OCI-M2 (cell line): ENCODE data around the gene DNAH12.
"Not testable (repeated sequence)": the region's sequence is repeated elsewhere in the genome, so short reads cannot be mapped to it uniquely, and the experiment has no call there.

Source experiments
- DNase-seq: peaks from one replicate; lab custom pipeline; 2025; ENCODE audit not compliant: unreplicated experiment; lab: John Stamatoyannopoulos, UW

Gene DNAH12

GRCh38 chr3:57411715-57412114 lies 132.4 kb downstream of the DNAH12 start:
- no peak for DNase-seq

GRCh38 chr3:57409471-57409870 lies 134.7 kb downstream of the DNAH12 start:
- DNase-seq, result no peak

GRCh38 chr3:57402675-57403074 lies 141.5 kb downstream of the DNAH12 start:
- no peak for DNase-seq

DNA sequence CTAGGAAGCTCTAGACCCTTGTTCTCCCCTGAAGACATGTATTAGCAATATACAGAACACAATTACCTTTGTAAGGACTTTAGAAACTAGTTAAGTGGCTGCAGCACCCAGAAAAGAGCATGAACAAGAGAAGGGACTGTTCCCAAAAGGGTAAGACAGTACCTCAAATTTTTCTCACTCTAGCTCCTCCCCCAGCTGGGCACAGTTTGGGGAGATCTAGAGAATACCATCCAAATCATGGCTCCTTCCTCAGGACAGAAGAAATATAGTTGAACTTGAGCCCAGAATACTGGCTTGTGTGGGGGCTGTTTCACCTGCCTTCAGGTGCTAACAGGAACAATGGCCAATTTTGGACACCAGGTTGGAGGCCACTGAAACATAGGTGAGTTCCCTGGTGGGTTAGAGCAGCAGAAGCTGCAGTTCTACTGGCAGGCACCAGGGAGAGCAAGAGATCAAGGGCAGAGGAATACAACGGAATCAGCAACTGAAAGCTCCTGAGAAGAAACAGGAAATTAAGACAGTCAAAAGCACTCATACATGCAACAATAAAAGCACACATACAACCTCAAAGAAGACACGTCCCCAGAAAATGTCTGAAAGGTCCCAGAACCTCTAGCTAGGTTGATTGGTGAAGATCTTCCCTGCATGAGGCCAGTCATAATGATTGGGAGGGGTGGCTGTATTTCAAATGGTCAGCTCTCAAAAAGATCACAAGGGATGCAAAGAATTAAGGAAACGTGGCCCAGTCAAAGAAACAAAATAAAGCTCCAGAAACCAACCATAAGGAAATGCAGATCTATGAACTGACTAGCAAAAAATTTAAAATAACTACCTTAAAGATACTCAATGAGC lies 146.7 kb downstream of the DNAH12 start:
- DNase-seq, result no peak

DNA sequence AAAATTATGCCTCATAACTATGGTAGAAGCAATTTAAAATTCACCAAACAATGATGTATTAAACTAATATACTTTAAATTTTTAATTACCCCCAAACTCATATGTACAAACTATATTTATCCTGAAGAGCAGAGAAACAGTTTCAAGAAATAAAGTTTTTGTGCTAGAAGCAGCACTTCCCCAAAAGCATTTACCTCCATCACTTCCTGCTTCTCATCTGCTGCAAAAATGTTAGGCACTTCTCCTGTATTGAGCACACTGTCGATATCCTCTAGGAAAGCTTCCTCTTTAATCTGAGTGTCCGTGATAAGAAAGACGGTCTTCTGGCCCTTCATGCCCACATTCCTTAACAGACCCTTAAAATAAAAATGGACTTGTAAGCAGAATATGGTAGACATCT lies 150.2 kb downstream of the DNAH12 start:
- no peak for DNase-seq

- DNase-seq, result no peak
These were observed 152.4 kb downstream of the DNAH12 start for GRCh38 chr3:57391767-57392166.

DNA sequence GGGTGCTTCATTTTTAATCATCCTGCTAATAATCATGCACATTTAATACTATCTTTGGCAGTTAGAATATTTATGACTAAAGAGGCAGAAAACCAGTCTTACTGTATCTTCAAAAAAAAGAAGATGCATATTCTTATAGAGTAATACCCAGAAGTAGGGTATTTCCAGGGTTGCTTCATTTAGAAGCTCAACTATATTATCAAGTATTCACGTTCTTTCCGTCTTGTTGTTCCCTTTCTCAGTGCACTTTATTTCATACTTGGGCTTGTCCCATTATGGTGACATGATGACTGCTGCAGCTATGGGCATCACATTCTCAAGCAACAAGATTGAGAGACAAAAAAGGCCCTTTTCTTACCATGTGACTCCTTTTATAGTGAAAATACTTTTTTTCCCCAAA lies 154.9 kb downstream of the DNAH12 start:
- DNase-seq, result no peak

GRCh38 chr3:57386307-57386706 lies 157.8 kb downstream of the DNAH12 start:
- DNase-seq, result no peak

DNA sequence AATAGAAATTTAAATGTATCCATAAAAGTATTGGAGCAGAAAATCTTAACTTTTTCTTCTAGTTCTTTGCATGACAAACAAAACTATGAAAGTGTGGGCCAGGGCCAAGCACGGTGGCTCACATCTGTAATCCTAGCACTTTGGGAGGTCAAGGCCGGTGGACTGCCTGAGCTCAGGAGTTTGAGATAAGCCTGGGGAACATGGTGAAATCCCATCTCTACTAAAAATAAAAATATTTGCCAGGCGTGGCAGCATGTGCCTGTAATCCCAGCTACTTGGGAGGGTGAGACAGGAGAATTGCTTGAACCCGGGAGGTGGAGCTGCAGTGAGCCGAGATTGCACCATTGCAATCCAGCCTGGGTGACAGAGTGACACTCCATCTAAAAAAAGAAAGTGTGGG lies 158.6 kb downstream of the DNAH12 start:
- DNase-seq, result no peak

GRCh38 chr3:57383838-57384237 lies 160.3 kb downstream of the DNAH12 start:
- no peak for DNase-seq

- no peak for DNase-seq
These were observed 160.7 kb downstream of the DNAH12 start for GRCh38 chr3:57383406-57383805.

DNA sequence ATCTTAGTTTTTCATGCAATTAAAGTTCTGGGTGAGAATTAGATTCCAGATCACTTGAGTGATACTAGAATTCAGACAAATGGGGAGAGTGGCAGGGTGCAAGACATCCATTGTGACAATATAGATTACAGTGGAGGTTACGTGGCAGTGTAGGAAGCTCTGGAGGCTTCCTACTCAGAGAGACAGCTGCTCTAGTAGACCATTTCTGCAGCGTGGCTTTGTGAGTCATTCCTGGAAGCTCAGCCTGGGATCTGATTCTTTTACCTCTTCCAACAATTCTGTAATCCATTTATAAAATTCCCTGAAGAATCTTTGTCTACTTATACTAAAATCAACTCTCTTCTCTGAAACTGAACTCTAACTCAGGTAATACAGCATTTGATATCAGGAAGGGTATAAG lies 161.2 kb downstream of the DNAH12 start:
- DNase-seq, result no peak

GRCh38 chr3:57370341-57370740 lies 173.8 kb downstream of the DNAH12 start:
- DNase-seq, result no peak

- DNase-seq, result not testable (repeated sequence)
These were observed 179.1 kb downstream of the DNAH12 start for GRCh38 chr3:57365089-57365488.

GRCh38 chr3:57356275-57356674 lies 187.9 kb downstream of the DNAH12 start:
- not testable (repeated sequence) for DNase-seq

- no peak for DNase-seq
These were observed 189.4 kb downstream of the DNAH12 start for GRCh38 chr3:57354768-57355167.

DNA sequence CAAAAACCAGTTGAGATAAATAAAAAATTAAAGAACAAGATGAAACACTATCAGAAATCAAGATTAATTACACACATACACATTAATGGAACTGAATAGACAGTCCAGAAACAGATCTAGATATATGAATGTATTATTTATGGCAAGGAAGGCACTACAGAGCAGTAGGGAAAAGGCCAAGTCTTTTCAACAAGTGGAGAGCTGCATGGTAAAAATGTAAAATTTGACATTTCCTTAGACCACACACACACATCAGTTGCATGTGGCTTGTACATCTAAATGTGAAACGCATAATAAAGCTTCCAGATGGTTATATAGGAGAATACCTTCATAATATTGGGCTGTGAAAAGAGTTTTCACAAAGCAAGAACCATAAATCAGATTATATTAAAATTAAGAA lies 193.9 kb downstream of the DNAH12 start:
- DNase-seq, result no peak

DNA sequence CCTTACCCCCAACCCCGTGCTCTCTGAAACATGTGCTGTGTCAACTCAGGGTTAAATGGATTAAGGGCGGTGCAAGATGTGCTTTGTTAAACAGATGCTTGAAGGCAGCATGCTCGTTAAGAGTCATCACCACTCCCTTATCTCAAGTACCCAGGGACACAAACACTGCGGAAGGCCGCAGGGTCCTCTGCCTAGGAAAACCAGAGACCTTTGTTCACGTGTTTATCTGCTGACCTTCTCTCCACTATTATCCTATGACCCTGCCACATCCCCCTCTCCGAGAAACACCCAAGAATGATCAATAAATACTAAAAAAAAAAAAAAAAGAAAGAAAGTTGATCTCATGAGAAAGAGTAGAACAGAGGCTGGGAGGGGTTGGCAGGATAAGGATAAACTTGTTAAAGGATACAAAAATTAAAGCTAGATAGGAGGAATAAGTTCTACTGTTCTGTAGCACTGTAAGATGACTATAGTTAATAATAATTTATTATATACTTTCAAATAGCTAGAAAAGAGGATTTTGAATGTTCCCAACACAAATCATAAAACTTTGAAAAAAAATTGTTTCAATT lies 205.0 kb downstream of the DNAH12 start:
- not testable (repeated sequence) for DNase-seq

DNA sequence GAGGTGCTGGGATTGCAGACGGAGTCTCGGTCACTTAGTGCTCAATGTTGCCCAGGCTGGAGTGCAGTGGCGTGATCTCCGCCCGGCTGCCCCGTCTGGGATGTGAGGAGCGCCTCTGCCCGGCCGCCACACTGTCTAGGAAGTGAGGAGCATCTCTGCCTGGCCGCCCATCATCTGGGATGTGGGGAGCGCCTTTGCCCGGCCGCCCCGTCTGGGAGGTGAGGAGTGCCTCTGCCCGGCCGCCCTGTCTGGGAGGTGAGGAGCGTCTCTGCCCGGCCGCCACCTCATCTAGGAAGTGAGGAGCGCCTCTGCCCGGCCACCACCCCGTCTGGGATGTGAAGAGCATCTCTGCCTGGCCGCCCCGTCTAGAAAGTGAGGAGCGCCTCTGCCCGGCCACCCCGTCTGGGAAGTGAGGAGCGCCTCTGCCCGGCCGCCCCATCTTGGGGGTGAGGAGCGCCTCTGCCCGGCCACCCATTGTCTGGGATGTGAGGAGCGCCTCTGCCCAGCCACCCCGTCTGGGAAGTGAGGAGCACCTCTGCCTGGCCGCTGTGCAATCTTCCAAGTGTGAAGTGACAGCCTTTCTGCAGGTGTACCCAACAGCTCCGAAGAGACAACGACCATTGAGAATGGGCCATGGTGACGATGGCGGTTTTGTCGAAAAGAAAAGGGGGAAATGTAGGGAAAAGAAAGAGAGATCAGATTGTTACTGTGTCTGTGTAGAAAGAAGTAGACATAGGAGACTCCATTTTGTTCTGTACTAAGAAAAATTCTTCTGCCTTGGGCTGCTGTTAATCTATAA lies 205.7 kb downstream of the DNAH12 start:
- DNase-seq, result not testable (repeated sequence)

- no peak for DNase-seq
These were observed 208.7 kb downstream of the DNAH12 start for GRCh38 chr3:57335283-57335938.

DNA sequence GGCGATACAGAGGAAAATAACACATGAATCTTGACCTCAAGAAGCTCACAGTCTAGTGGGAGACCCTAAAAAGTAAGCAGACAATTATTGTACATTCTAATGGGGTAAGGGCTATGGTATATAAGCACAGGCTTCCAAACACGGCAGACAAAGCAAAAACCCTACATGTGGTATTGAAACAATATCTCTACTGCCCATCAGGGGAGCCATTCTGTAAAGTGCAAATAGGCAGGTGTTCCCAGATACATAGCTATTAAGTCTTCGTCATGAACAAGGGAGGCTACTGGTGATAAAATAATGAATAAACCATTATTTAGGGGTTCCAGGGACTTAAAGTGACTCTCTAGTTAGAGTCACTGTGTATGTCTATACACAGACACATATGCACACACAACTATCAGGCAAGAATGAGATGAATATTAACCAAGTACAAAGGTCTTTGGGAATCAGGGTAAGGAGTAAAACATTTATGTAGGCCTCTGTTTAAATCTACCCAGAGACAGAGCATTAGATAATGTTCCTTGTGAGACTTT lies 213.0 kb downstream of the DNAH12 start:
- DNase-seq, result no peak
